HG03108 (cell line): Measurements from ENCODE around the gene RBM4B.
A peak's percentile ranks its signal among the peaks of the same experiment; 100 is the strongest.
"Not testable (repeated sequence)": the region's sequence is repeated elsewhere in the genome, so short reads cannot be mapped to it uniquely, and the experiment has no call there.

Experiments
- ATAC-seq: cut with Tn5 transposase; IDR thresholded peaks from one replicate; pipeline ENCODE4 v1.9.1; 2021; ENCODE audit warnings: moderate library complexity; ENCODE audit not compliant: unreplicated experiment

RBM4B gene

GRCh38 chr11:66677599-66678375 lies at the start of gene RBM4B:
Gene RBM4B (minus strand): TSS chr11:66677887. CDS start chr11:66677079, 808 bp downstream.
- ATAC-seq, result peak; percentile 78

- ATAC-seq, result no peak
Observed at GRCh38 chr11:66725647-66726046, 48.0 kb upstream of the RBM4B start.

GRCh38 chr11:66725114-66725513 lies 47.4 kb upstream of the RBM4B start:
- no peak for ATAC-seq

GRCh38 chr11:66724167-66724566 lies 46.5 kb upstream of the RBM4B start:
- not testable (repeated sequence) for ATAC-seq

GRCh38 chr11:66723693-66724092 lies 46.0 kb upstream of the RBM4B start:
- ATAC-seq, result no peak

- no peak for ATAC-seq
Observed at GRCh38 chr11:66722745-66723651, 45.3 kb upstream of the RBM4B start.

GRCh38 chr11:66721939-66722338 lies 44.3 kb upstream of the RBM4B start:
- no peak for ATAC-seq

GRCh38 chr11:66720899-66721470 lies 43.3 kb upstream of the RBM4B start:
- no peak for ATAC-seq

GRCh38 chr11:66720223-66720898 lies 42.7 kb upstream of the RBM4B start:
- ATAC-seq, result no peak

GRCh38 chr11:66719111-66719872 lies 41.6 kb upstream of the RBM4B start:
- no peak for ATAC-seq

GRCh38 chr11:66718320-66718971 lies 40.8 kb upstream of the RBM4B start:
- ATAC-seq, result no peak

- ATAC-seq, result no peak
Observed at GRCh38 chr11:66717925-66718319, 40.2 kb upstream of the RBM4B start.

- ATAC-seq, result no peak
Observed at GRCh38 chr11:66716996-66717395, 39.3 kb upstream of the RBM4B start.

GRCh38 chr11:66715346-66716085 lies 37.8 kb upstream of the RBM4B start:
- ATAC-seq, result no peak

- ATAC-seq, result no peak
Observed at GRCh38 chr11:66713746-66714480, 36.2 kb upstream of the RBM4B start.

- ATAC-seq, result no peak
Observed at GRCh38 chr11:66710384-66710930, 32.8 kb upstream of the RBM4B start.

GRCh38 chr11:66708701-66709100 lies 31.0 kb upstream of the RBM4B start:
- ATAC-seq, result no peak

GRCh38 chr11:66708094-66708493 lies 30.4 kb upstream of the RBM4B start:
- no peak for ATAC-seq
